IPS-NIHi11 (cell line): ENCODE data around the gene ITGB2.
"Not testable (repeated sequence)": the region's sequence is repeated elsewhere in the genome, so short reads cannot be mapped to it uniquely, and the experiment has no call there.

Experiments
- DNase-seq: peaks from one replicate; pipeline ENCODE4 v3.0.0; 2012; ENCODE audit warnings: mixed read lengths, low spot score

ITGB2 gene

DNA sequence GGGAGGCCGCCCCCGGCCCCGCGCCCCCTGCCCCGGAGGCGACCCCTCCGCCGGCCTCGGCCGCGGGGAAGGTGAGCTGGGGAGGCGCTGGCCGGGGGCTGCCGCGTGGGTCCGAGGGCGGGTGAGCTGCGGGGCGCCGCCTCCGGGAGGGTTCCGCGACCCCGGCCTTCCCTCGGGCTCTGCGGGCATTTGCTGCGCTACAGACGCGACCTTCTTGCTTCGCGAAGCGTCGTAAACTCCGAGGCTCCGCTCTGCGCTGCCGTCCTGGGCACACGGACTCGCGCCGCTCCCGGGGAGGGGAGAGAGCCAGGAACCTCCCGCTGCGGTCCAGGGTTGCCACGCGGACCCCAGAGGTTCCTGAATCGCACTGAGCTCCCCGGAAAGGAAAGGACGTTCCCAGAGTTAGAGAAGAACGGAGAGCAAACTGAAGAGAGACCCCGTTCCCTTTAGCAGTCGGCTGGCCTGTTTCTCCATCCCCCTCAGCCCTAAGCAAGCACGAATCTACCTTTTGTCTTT is 19.5 kb upstream of the ITGB2 start:
- no peak for DNase-seq

DNA sequence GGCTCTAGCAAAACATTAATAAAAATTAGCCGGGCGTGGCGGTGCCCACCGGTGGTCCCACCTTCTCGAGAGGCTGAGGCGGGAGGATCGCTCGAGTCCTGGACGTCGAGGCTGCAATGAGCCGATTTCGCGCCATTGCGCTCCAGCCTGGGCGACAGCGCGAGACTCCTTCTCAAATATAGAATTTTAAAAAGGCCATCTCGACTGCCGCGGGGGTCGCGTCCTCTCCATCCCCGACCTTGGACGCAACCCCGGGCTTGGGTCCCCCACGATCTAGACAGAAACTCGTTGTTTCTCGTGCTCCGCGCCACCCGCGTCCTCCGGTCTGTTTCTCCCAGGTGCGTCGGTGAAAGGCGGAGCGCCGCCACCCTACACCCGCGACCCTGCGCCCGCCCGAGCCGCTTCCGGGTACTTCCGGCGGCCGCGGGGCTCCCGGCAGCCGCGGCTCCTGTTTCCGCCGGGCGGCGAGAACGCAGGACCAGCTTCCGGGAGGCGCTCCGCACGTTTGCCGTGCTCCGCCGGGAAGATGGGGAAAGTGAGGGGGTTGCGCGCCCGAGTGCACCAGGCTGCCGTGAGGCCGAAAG is 18.9 kb upstream of the ITGB2 start, which contains the start of gene SLX9:
Gene SLX9 (plus strand): TSS at position 498 of the 584 bp plus-strand sequence. CDS start 29 bp downstream, at position 527.
- DNase-seq, result peak; percentile 98

DNA sequence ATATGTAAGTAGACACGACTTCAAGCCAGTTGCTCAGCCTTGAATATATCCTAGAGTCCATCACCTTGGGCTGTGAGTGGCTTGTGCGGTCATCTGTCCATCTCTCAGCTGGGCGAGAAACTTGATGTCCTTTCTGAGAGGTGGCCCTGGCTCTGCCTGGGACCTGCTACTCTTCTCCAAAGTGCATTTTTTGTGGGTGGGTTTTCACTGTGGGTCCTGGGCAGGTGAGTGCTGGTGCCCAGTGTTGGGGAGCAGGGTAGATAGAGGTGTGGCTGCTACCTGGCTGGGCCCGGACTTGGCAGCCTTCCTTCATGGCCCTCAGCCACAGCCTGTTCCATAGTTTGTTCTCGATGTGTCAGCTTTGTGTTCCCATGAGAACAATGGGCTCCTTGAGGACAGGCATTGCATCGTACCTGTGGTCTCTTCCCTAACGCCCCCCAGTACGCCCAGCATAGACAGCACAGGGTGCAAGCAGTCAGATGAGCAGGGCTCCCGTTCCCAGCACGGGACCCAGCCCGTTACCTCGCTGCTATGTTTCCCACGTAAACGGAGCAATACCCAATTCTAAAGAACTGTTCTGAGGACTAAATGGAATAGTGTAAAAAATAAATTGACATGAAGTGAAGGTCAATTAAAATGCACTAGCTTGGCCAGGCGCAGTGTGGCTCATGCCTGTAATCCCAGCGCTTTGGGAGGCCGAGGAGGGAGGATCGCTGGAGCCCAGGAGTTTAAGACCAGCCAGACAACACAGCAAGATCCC is 18.3 kb upstream of the ITGB2 start:
- DNase-seq, result no peak

DNA sequence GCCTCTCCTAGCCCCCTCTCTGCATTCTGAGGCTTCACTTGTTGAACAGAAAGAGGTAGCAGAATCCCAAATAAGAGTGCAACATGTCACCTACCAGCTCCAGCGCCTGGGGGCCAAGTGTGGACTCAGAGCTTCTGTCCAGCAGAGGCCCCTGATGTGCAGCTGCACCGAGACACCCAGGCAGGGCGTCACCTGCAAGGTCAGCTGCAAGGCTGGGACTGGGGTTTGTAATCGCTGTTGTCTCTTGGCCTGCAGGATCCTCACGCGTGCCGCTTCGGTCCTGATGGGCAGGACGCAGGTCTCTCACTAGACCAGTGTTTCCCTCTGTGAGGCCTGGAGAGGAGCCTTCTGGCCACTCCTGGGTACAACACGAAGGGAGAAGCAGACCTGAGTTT is 14.8 kb upstream of the ITGB2 start:
- DNase-seq, result no peak

DNA sequence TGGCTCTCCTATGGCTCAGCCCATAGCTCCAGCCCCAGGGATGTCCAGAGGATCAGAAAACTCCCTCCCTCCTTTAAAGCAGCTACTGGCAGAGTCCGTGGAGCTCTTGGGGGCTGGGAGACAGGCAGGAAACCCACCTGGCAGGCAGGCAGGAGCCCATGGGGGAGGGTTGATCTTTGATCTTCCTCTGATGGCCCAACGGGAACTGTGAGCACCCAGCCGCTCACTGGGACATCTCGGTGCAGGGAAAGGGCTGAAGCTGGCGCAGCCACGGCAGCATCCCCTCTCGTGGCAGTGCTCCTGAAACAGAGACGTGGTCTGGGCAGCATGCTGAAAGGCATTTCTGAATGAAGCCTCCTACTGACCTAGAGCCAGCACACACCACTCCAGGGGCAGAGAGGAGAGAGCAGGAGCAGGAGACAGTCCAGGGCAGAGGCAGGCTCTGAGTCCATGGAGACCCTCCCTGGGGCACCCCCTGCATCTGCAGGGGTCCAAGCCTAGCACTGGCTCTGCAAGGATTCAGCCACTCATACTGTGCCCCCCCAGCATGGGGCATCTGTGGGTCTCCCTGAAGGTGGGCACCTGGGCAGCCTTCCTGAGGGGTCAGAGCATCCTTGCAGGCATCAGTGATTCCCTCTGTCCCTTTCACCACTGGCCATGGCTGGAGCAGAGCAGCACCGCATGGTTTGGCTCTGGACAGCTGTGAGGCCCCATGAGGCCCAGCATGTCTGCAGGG is 14.3 kb upstream of the ITGB2 start:
- DNase-seq, result no peak

DNA sequence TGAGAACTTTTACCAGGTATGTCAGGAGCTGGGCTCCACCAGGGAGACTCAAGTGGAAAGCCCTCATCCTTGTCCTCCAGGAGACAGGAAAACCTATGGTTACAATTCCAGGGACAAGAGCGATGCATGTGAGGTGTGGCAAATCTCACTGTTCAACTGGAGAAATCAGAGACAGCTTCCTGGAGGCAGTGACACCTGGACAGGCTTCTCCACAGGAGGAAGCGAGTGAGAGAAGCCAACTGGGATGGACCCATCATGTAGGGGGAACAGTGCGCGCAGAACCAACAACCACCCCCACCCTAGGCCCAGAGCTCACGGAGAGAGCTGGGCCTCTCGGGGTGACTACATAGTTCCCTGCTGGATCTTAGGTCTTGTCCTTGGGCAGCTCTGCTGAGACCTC is 13.6 kb upstream of the ITGB2 start:
- no peak for DNase-seq

DNA sequence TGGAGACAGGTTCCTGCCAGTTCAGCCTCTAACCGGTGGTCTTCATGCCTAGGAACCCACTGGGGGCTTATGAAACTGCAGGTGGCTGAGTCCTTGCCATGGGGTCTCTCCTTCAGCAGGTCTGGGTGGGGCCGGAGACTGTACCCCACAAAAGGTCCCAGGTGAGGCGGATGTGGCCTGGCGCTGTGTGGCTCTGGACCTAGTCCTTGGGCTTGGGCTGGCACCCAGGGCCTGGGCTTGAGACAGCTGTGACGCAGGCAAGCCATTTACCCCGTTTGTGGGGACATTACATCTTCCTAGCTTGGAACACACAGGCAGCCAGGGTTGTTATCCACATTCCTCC is 13.2 kb upstream of the ITGB2 start:
- DNase-seq, result no peak

DNA sequence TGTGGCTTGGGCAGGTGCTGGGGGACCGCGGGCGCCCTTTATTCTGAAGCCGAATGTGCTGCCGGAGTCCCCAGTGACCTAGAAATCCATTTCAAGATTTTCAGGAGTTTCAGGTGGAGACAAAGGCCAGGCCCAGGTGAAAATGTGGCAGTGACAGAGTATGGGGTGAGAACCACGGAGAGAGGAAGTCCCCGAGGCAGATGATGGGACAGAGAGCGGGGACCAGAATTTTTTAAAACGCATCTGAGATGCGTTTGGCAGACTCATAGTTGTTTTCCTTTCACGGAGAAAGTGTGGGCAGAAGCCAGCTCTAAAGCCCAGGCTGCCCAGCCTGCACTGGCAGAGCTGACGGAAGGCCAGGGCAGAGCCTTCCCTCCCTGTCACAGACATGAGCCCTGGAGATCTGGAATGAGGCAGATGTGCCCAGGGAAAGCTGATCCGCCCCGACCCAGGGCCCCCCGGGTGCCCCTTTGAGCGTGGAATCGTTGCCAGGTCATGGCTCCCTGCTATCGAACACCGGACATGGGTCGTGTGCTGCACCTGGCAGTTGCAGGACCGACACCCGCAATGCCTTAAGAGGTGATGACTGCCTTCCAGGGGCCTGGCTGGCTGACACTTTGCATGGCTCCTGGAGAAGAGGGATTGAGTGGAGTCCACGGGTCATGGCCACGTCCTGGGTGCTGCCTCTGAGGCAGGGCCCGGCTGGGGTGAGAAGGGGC is 12.7 kb upstream of the ITGB2 start:
- DNase-seq, result no peak

DNA sequence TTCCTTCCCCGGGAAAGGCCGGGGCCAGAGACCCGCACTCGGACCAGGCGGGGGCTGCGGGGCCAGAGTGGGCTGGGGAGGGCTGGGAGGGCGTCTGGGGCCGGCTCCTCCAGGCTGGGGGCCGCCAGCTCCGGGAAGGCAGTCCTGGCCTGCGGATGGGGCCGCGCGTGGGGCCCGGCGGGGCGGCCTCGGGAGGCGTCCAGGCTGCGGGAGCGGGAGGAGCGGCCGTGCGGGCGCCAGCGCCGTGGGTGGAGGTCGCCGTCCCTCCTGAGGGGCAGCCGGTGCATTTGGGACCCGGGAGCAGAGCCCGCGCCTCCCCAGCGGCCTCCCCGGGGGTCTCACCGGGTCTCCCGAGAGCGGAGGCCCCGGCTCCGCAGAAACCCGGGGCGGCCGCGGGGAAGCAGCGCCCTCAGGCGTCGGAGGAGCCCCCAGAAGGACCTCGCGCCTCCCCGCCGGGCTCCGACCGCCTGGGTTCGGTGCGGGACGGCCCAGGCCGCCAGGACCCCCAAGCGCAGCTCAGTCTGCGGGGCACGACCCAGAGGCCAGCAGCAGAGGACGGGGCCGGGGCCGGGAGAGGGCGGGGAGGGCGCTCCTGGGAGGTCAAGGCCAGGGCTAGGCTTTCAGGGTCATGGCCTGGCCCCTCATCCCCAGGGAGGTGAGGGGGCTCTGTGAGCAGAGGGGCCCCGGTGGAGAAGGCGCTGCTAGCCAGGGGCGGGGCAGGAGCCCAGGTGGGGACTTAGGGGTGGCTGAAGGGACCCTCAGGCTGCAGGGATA is 11.9 kb upstream of the ITGB2 start:
- peak; percentile 66 for DNase-seq

DNA sequence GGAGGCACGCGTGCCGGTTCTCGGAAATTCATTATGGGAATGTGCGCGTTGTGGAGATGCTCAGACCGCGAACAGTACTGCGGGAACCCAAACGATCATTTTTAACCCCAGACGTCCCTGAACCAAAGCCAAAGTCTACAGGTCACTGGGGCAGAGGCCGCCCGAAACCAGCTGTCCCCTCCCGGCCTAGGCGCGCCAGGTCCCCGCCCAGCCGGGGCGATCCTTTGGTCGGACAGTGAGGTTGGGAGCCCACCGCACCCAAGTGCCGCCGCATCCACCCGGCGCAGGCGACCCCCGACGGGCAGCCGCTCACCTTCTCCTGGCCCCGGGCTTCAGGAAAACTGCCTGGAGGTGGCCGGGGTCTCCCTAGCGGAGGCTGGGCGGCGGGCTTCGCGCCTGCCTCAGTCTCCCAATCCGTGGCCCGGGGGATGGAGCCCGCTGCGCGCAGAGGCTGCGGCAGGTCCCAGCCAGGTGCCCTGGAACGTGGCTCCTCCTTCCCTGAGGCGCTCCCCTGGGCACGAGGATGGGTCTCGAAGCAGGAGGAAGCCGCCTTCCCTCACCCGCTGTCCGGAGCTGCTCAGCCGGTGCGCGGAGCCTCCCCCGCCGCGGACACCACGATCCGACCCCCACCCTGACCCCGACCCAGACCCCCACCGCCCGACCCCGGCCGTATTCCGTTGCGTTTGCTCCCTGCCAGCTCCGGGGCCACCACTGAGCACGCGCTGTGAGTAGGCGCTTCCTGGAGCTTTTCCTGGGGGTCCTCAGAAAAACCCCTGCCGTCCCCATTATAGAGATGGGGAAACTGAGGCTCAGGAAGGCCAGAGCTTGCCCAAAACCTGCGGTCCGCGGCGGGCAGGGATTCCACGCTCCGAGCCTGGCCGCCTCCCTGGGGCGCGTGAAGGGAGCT is 11.1 kb upstream of the ITGB2 start:
- DNase-seq, result no peak

DNA sequence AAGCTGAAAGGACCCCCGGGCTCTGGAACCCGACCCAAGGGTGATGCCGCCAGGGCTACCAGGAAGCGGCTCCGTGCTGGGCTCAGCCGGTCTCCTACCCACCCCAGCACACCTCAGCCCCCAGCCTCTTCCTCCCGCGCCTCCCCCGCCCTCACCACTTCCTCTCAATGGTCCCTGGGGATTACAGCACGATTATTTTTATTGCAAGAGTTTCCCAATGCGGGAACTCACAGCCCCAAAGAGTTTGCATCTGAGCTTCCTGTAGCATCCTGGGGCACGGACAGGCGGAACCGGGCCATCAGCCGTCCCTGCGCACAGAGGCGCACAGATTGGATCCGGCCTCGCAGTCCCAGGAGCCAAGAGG is 10.4 kb upstream of the ITGB2 start:
- DNase-seq, result no peak

DNA sequence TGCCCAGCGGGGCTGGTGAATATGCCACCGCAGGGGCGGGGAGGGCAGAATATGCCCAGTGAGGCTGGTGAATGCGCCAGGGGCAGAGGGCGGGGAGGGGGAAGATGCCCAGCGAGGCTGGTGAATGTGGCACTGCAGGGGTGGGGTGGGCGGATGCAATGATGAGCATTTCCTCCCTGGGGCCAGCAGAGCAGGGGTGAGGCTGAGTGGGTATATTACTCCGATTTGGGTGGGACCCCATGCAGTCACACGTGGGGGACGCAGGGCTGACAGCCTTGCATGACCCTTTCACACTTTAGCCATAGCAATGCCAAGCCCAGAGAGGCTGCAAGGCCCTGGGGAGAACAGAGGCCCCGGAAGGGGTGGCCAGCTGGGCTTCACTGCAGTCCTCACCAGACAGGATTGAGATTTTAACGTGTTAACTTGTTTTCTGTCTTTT is 9.9 kb upstream of the ITGB2 start:
- no peak for DNase-seq

DNA sequence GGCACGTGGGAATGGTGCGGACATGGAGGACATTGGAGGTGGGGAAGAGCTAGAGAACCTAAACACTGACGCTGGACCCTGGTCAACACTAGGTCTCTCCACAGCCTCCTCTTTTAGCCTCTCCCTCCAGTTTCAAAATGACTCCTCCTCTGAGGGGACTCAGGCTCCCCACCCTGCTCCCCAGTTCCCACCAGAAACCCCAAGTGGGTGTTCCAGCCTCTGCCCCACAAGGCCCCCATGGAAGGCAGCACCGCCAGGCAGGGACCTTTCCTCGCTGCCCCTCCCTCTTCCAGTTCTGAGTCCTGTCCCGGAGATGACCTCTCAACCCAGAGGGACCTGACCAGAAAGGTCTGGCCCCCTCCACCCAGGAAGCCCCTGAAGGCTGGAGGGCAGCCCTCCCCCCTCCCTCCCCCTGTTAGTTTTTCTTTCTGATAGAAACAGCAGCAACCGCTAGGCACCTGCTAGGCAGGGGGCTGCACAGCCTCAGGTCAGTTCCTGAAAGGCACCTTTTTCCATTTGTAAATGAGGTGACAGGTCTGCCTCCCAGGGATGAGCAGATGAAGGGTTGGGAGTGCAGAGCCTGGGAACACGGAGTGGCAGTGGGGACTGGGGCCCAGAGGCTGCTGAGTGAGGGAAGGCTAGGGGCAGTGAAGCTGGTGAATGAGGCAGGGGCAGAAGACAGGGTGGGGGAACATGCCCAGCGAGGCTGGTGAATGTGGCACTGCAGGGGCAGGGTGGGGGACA is 9.3 kb upstream of the ITGB2 start:
- DNase-seq, result no peak

DNA sequence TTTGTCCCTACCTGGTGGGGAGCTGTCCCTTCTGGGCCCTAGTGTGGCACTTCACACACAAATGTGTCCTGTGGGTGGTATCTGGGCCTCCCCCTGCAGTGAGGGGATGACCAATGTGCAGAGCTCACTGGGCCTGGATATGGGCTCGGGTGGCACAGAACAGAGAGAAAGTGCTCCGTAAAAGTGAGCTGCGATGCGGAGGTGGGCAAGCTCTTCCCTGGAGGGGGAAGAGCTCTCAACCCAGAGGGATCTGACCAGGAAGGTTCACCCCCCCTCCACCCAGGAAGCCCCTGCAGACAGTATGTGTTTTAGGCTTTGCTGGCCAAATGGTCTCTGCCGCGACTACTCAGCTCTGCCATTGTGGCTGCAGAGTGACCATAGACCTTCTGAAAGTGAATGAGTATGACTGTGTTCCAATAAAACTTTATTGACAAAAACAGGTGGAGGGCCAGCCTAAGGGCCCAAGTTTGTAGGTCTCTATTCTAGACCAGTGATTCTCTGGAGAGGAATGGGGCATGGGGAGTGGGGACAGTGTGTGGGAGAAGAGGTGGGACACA is 8.6 kb upstream of the ITGB2 start:
- no peak for DNase-seq

DNA sequence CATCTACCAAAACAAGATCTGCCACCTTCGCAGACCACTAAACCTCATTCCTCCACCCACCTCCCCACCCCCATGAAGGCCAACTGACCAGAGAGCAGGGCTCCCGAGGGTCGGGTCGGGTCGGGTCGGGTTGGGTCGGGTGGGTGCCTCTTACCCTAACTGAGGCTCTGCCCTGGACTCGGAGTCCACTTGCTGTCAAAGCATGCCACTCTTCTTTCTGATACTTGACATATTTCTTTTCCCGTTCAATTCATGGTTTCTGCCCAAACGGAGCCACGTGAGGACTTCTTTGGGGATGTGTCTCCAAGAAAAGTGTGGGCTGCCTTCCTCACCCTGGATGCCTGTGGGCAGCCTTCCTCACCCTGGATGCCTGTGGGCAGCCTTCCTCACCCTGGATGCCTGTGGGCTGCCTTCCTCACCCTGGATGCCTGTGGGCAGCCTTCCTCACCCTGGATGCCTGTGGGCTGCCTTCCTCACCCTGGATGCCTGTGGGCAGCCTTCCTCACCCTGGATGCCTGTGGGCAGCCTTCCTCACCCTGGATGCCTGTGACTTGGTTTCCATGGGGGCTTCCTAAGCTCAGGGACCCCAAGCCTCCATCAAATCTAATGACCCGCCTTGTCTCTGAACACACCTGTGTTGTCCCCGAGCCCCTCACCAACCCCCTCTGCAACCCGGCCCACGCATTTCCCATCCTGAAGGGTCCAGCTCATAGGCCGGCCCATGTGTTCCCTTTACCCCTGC is 8.0 kb upstream of the ITGB2 start:
- not testable (repeated sequence) for DNase-seq

DNA sequence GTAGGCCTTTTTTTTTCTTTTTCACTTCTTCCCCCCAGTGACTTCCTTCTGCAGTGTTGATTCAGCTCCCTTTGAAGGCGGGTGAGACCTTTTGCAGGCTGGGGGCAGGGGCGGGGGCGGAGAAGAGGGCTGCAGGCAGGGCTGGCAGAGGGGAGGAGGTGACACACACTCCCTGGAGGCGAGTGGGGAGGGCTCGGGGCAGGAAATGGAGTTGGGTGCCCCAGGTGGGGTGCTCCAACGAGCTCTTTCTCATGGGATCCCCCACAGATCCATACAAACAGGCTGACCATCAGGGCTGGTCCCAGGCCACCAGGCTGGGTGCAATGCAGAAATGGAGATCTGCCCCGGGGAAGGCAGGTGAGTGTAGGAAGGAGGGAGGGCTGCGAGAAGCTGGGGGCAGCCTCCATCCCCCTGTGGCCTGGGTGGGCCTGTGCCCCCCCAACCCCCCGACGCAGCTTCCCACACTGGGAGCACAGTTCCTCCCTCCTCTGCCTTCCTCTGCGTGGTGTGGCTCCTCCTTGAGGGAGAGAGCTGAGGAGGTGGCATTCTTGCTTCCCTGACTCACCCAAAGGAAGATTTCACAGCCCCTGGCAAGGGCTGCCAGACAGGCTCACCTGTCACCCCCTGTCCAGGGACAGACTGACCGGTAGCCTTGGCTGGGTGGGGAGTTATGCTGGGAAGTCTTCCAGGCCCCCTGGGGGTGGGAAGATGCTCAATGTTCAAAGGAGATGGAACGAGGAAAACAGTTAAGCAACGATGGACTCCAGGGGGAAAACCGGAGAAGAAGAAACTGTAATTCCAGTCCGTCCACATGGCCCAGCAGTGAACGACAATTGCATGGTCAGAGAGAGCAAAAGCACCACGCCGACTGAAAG is 7.1 kb upstream of the ITGB2 start:
- DNase-seq, result no peak

DNA sequence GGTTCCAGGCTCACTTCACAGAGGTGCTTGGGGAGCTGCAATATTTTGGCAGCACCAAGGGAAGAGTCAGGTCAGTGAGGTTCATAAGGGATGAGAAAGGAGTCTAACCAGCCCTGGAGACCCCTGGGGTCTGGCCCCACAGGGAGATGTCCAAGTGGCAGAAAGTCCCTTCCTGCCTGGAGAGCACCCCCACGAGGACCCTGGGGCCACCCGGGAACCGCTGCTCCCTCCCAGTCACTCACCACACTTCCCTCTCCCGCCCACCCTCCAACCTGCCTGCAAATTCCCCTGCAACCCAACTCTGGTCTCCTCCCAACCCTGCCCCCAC is 6.5 kb upstream of the ITGB2 start:
- DNase-seq, result no peak
